Hematopoietic multipotent progenitor cell (in vitro differentiated cells): ENCODE results near the gene FAM76B. TPM values are rescaled to one million over a fixed set of nuclear protein-coding genes. Genes with fewer than 3 reads are reported as not detected.

Experiments
- DNase-seq, 3 donors: peaks; one replicate each; pipeline ENCODE4 v3.0.0-alpha.2; 2011 to 2015; ENCODE audit warnings: low read depth in 2 of 3, low spot score in 2 of 3
- total RNA-seq: library from RNA; depleted of rRNA; stranded (reverse); fragments of >200 nt; gene quantifications from one replicate; pipeline ENCODE4 v1.2.3, GENCODE V29; 2012

The FAM76B gene
- total RNA-seq, 1 donor = 19.9 TPM

- DNase-seq = no peak
Measured at GRCh38 chr11:95792700-95793099, 3.1 kb upstream of the FAM76B start.

GRCh38 chr11:95792200-95792599 is 2.6 kb upstream of the FAM76B start:
- no peak for DNase-seq

GRCh38 chr11:95791709-95792033 is 2.1 kb upstream of the FAM76B start:
- DNase-seq = no peak

- DNase-seq = peak in 2 of 3 donors; percentile 59 to 66
Measured at GRCh38 chr11:95790933-95791708, 1.5 kb upstream of the FAM76B start.

- peak; percentile 88 to 98 (median 97) for DNase-seq
Measured at GRCh38 chr11:95790123-95790932, 746 bp upstream of the FAM76B start, which contains the start of gene CEP57. TSS of gene CEP57 (plus strand) at chr11:95790498. CDS start at chr11:95790699, 201 bp downstream.

GRCh38 chr11:95788921-95789505 is 569 bp downstream of the FAM76B start:
- peak; percentile 11 to 68 (median 65) for DNase-seq

- DNase-seq = no peak
Measured at GRCh38 chr11:95780544-95780943, 9.0 kb downstream of the FAM76B start.

- DNase-seq = no peak
Measured at GRCh38 chr11:95778699-95779098, 10.9 kb downstream of the FAM76B start.

GRCh38 chr11:95776859-95777258 is 12.7 kb downstream of the FAM76B start:
- DNase-seq = no peak

- DNase-seq = no peak
Measured at GRCh38 chr11:95768521-95768920, 21.1 kb downstream of the FAM76B start.

- no peak for DNase-seq
Measured at GRCh38 chr11:95767498-95767897, 22.1 kb downstream of the FAM76B start.

- DNase-seq = no peak
Measured at GRCh38 chr11:95766701-95767100, 22.9 kb downstream of the FAM76B start.

- peak; percentile 22 to 86 (median 53) for DNase-seq
Measured at GRCh38 chr11:95764267-95764898, 25.2 kb downstream of the FAM76B start.

GRCh38 chr11:95762534-95762933 is 27.0 kb downstream of the FAM76B start:
- no peak for DNase-seq

- DNase-seq = no peak
Measured at GRCh38 chr11:95760941-95761340, 28.6 kb downstream of the FAM76B start.

- no peak for DNase-seq
Measured at GRCh38 chr11:95751515-95751914, 38.1 kb downstream of the FAM76B start.

- DNase-seq = no peak
Measured at GRCh38 chr11:95750101-95750500, 39.5 kb downstream of the FAM76B start.

- DNase-seq = no peak
Measured at GRCh38 chr11:95739108-95739938, 50.3 kb downstream of the FAM76B start.

- no peak for DNase-seq
Measured at GRCh38 chr11:95736809-95737208, 52.8 kb downstream of the FAM76B start.

GRCh38 chr11:95736355-95736754 is 53.2 kb downstream of the FAM76B start:
- peak in 1 of 3 donors; percentile 29 for DNase-seq
